Sciatic nerve (tissue), 2 donors: Measurements from ENCODE around the gene SLC30A5. TPM values are rescaled to one million over a fixed set of nuclear protein-coding genes. Genes with fewer than 3 reads are reported as not detected.
"Not testable (repeated sequence)": the region's sequence is repeated elsewhere in the genome, so short reads cannot be mapped to it uniquely, and the experiment has no call there.

Experiments used
- ATAC-seq: fragments of 200-7000 bp; cut with Tn5 transposase; one replicate; pipeline ENCODE4 v1.9.1; 2020; ENCODE audit warnings: mild to moderate bottlenecking, moderate library complexity
- DNase-seq: peaks from one replicate; pipeline ENCODE4 v3.0.0-alpha.2; 2020; ENCODE audit warnings: low spot score
- intact Hi-C: fragments of 100-400 bp; cut with DNase I; formaldehyde crosslinking; loops from one replicate; pipeline ENCODE4 v1.14.2; 2022
- total RNA-seq: library from RNA; stranded (reverse); fragmentation: NEBNext Ultra II Directional; extraction: Animal tissue kit (Norgen Biotek cat#: 25700); gene quantifications from one replicate; pipeline ENCODE4 v1.2.1, GENCODE V29; 2021
- donor health status: DM: no; HTN: no; CAD: no.
- donor health status: DM: no; HTN: no; CAD: no.

SLC30A5 gene
- total RNA-seq, 1 donor from 2014 or later = 41.2 TPM

- no peak for DNase-seq
- no peak for ATAC-seq
- intact Hi-C loops = no loop called here
Measured at GRCh38 chr5:69092969-69093368, 845 bp upstream of the SLC30A5 start.

DNA sequence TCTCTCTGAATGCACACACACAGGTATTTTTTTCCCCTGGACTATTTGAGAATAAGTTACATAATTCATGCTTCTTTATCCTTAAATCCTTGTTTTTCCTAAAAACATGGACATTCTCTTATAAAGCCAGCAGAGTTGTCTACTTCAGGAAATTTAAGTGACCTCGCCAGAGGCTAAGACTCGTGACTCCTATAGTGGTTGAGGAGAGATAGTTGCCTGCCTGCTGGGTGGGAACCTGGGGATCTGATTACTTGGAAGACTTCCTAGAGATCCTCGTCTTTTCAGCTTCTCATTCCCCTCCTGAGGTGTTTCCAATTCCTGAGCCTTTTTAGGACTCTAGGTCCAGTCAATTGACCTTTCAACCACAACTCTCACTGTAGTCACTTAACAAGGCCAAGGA is 5.5 kb downstream of the SLC30A5 start:
- ATAC-seq = no peak
- no peak for DNase-seq
- intact Hi-C loops = no loop called here

GRCh38 chr5:69103521-69103920 is 9.7 kb downstream of the SLC30A5 start:
- intact Hi-C loops = no loop called here
- DNase-seq = no peak
- ATAC-seq = no peak

GRCh38 chr5:69105996-69106906 is 12.4 kb downstream of the SLC30A5 start:
- intact Hi-C loops = no loop called here
- ATAC-seq (no peak), DNase-seq (no peak)

- intact Hi-C loops, ATAC-seq, DNase-seq: not testable (repeated sequence)
Measured at GRCh38 chr5:69108367-69108766, 14.6 kb downstream of the SLC30A5 start.

- no peak for DNase-seq
- no peak for ATAC-seq
- intact Hi-C loops = no loop called here
Measured at GRCh38 chr5:69113851-69114250, 20.0 kb downstream of the SLC30A5 start.

DNA sequence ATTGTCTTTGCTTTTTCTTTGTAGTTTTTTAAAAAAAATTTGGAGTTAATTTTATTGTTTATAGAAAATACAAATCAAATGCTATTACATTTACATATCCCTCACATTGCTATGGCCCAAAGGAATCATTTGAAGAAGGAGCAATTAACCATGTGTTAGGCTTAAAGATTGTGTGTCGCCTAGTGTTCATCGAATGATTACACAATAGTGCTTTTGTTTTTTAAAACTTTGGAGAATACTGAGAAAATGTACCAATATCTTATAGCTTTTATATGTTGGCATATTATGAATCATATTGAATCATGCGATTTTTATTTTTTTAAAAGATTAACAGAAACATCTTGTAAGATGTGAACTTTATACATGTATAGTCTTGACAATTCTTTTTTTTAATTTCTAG is 21.7 kb downstream of the SLC30A5 start:
- no peak for DNase-seq
- intact Hi-C loops = no loop called here
- no peak for ATAC-seq

DNA sequence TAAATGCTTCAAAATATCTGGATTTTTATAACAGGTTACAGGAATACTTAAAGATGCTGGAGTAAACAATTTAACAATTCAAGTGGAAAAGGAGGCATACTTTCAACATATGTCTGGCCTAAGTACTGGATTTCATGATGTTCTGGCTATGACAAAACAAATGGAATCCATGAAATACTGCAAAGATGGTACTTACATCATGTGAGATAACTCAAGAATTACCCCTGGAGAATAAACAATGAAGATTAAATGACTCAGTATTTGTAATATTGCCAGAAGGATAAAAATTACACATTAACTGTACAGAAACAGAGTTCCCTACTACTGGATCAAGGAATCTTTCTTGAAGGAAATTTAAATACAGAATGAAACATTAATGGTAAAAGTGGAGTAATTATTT is 35.6 kb downstream of the SLC30A5 start:
- intact Hi-C loops = no loop called here
- no peak for DNase-seq
- ATAC-seq = no peak

DNA sequence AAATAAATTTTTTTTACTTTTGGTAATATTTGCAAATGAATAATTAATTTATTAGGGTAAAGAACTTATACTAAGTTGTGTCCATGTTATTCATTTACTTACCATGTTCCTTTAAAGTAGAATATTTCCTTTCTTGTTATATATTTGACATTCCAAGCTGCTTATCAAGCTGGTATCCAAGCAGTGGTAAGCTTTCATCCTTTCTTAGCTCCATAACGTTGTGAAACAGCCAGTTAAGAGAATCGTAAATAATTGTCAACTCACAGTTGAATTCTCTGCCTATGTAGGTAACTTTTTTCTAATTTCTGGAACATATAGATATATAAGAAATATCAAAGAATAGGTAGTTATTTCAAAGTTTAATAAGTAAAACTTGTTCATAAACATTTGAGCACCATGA is 36.4 kb downstream of the SLC30A5 start:
- ATAC-seq (no peak), DNase-seq (no peak)
- intact Hi-C loops = no loop called here

DNA sequence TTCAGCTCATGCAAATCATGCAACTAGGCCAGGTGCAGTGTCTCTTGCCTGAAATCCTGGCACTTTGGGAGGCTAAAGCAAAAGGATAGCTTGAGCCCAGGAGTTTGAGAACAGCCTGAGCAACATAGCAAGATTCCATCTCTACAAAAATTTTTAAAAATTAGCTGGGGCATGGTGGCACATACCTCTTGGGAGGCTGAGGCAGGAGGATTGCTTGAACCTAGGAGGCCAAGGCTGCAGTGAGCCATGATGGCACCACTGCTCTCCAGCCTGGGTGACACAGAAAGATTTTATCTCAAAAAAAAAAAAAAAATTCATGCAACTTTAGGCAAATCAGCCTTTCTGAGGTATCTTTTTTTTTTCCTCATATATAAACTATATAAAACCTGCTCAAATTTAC is 37.5 kb downstream of the SLC30A5 start:
- DNase-seq (no peak), ATAC-seq (no peak)
- intact Hi-C loops = no loop called here

GRCh38 chr5:69134126-69134525 is 40.3 kb downstream of the SLC30A5 start:
- ATAC-seq (no peak), DNase-seq (no peak)
- intact Hi-C loops = no loop called here

DNA sequence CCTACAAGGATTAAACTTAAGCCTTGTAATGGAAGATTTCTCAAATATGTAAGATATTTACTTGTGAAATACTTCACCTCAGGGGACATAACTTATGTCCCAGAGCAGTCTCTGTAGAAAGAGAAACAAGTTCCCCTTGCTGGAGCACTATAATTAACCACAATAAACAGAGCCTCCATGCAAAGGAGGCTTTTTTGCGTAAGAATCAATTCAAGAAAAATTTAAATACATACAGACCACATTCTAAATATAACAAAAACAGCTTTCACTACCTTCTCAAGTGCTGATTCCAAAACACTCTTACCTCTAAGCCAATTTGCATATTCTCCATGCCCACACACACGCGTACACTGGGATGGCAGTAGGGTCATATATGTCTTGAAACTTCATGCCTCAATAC is 42.5 kb downstream of the SLC30A5 start:
- DNase-seq (no peak), ATAC-seq (no peak)
- intact Hi-C loops = no loop called here

GRCh38 chr5:69137208-69137607 is 43.4 kb downstream of the SLC30A5 start:
- DNase-seq, intact Hi-C loops, ATAC-seq: not testable (repeated sequence)

- intact Hi-C loops = no loop called here
- ATAC-seq (no peak), DNase-seq (no peak)
Measured at GRCh38 chr5:69137807-69138206, 44.0 kb downstream of the SLC30A5 start.

GRCh38 chr5:69138766-69139165 is 45.0 kb downstream of the SLC30A5 start:
- DNase-seq (no peak), ATAC-seq (no peak)

DNA sequence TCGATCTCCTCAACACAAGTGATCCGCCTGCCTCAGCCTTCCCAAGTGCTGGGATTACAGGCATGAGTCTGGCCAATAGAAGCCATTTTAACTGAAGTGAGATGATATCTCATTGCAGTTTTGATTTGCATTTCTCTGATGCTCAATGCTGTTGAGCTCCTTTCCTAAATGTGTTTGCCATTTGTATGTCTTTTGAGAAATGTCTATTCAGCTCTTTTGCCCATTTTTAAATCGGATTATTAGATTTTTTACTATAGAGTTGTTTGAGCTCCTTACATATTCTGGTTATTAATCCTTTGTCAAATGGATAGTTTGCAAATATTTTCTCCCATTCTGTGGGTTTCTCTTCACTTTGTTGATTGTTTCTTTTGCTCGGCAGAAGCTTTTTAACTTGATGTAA is 46.4 kb downstream of the SLC30A5 start:
- DNase-seq, intact Hi-C loops, ATAC-seq: not testable (repeated sequence)

More at GRCh38 chr5:69138766-69139165, 45.0 kb downstream of the SLC30A5 start:
- intact Hi-C loops = no loop called here

- intact Hi-C loops = no loop called here
- DNase-seq (no peak), ATAC-seq (no peak)
Measured at GRCh38 chr5:69140827-69141226, 47.0 kb downstream of the SLC30A5 start.

DNA sequence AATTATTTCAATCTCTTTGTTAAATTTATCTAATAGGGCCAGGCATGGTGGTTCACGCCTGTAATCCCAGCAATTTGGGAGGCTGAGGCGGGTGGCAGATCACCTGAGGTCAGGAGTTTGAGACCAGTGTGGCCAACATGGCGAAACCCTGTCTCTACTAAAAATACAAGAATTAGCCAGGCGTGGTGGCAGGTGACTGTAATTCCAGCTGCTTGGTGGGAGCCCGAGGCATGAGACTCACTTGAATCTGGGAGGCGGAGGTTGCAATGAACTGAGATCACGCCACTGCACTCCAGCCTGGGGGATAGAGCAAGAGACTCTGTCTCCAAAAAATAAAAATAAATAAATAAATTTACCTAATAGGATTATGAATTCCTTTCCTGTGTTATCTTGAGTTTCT is 54.8 kb downstream of the SLC30A5 start:
- ATAC-seq, intact Hi-C loops, DNase-seq: not testable (repeated sequence)

DNA sequence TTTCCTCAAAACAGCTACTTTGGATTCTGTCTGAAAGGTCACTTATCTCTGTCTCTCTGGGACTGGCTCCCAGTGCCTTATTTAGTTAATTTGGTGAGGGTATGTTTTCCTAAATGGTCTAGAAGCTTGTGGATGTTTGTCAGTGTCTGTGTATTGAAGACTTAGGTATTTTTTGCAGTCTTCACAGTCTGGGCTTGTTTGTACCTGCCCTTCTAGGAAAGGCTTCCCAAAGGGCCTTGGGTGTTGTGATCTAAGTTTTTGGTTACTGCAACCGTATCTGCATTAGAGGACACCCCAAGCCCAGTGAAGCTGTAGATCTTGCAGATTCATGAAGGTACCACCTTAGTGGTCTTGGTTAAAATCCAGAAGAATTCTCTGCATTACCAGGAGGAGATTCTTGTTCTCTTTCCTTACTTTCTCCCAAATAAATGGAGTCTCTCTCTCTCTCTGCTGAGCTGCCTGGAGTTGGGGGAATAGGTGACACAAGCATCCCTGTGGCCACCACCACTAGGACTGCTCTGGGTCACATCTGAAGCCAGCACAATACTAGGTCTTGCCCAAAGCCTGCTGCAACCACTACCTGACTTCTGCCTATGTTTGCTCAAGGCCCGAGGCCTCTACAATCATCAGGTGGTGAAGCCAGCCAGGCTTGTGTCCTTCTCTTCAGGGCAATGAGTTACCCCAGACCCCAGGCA is 55.3 kb downstream of the SLC30A5 start:
- ATAC-seq = no peak
- no peak for DNase-seq
- intact Hi-C loops = no loop called here

- intact Hi-C loops = no loop called here
- no peak for ATAC-seq
- no peak for DNase-seq
Measured at GRCh38 chr5:69149676-69150010, 55.8 kb downstream of the SLC30A5 start.
